Fibroblast of pulmonary artery (primary cell): Measurements from ENCODE around the gene PARD6G.

Experiments
- DNase-seq: peaks from one replicate; pipeline ENCODE4 v3.0.0-alpha.2; 2010; ENCODE audit warnings: low read depth
- H3K4me3 ChIP-seq: replicated peaks from 2 replicates; pipeline ENCODE4 v1.5.1; 2011; ENCODE audit warnings: low read depth, mild to moderate bottlenecking, control low read depth, low read length, moderate library complexity
- CTCF ChIP-seq: IDR thresholded peaks from 2 replicates; pipeline ENCODE4 v1.5.1; 2011; ENCODE audit warnings: mild to moderate bottlenecking, control low read depth, low read length, inconsistent platforms; ENCODE audit errors: missing control alignments

The PARD6G gene

GRCh38 chr18:80149667-80150066 lies 97.6 kb downstream of the PARD6G start:
- DNase-seq = no peak
- no peak for TF ChIP-seq CTCF
- H3K4me3 ChIP-seq = no peak overlapping the region

- peak; percentile 18 for DNase-seq
- no peak for TF ChIP-seq CTCF
- peak overlapping the region; percentile 87 for H3K4me3 ChIP-seq
These were observed 98.8 kb downstream of the PARD6G start for GRCh38 chr18:80148326-80149199.

GRCh38 chr18:80147418-80148325 lies 99.6 kb downstream of the PARD6G start:
- peak overlapping the region; percentile 87 for H3K4me3 ChIP-seq
- peak; percentile 85 for DNase-seq
- TF ChIP-seq CTCF = no peak

- H3K4me3 ChIP-seq = peak overlapping the region; percentile 87
- no peak for TF ChIP-seq CTCF
- DNase-seq = peak; percentile 27
These were observed 100.3 kb downstream of the PARD6G start for GRCh38 chr18:80147037-80147417.

GRCh38 chr18:80145196-80145804 lies 102.0 kb downstream of the PARD6G start:
- no peak for TF ChIP-seq CTCF
- DNase-seq = peak; percentile 29
- no peak overlapping the region for H3K4me3 ChIP-seq

GRCh38 chr18:80143881-80144280 lies 103.4 kb downstream of the PARD6G start:
- peak; percentile 10 for DNase-seq
- H3K4me3 ChIP-seq = no peak overlapping the region
- no peak for TF ChIP-seq CTCF
